ENCODE results near the gene SORBS1. TPM values are rescaled to one million over a fixed set of nuclear protein-coding genes. Genes with fewer than 3 reads are reported as not detected.
A peak's percentile ranks its signal among the peaks of the same experiment; 100 is the strongest.

The SORBS1 gene
- total and polyA plus RNA-seq, 8 donors = 34.4 to 713 (median 168) TPM

GRCh38 chr10:95454356-95454755, 106.8 kb downstream of the SORBS1 start:
- H3K4me1 ChIP-seq = peaks cover 4 to 71% (median 37%) of the 10 kb centered on the region in 4 donors
- no peak for TF ChIP-seq CTCF (IDR thresholded peaks at IDR 0.05)
- TF ChIP-seq EP300 (IDR thresholded peaks at IDR 0.05) = no peak
- no peak for TF ChIP-seq POLR2AphosphoS5 (IDR thresholded peaks at IDR 0.05)
- no peak for TF ChIP-seq POLR2A (IDR thresholded peaks at IDR 0.05)

GRCh38 chr10:95451568-95452524, 109.3 kb downstream of the SORBS1 start:
- no peak overlapping the region for H3K4me3 ChIP-seq
- intact Hi-C loops (cut with DNase I; ENCODE audit: low total_unique reads) = no loop called here
- no peaks in the 10 kb centered on the region for H3K36me3 ChIP-seq
- H3K4me1 ChIP-seq = peaks cover 8 to 70% (median 43%) of the 10 kb centered on the region in 4 donors
- DNase-seq = no peak
- H3K27ac ChIP-seq = peak overlapping the region in 4 of 5 donors; percentile 62 to 95 (median 74)
- H3K27me3 ChIP-seq = no peaks in the 10 kb centered on the region
- no peak for TF ChIP-seq POLR2AphosphoS5 (IDR thresholded peaks at IDR 0.05)
- TF ChIP-seq EP300 (IDR thresholded peaks at IDR 0.05) = no peak
- WGBS, 5 donors = 51 to 70% (median 68%) methylated on average over 4 of the region's 4 CpGs
- no peaks in the 10 kb centered on the region for H3K9me3 ChIP-seq

More at GRCh38 chr10:95454356-95454755, 106.8 kb downstream of the SORBS1 start:
- Histone ChIP-seq H3K4me3 (no peak overlapping the region), H3K9me3 (no peaks in the 10 kb centered on the region), H3K36me3 (no peaks in the 10 kb centered on the region), H3K27me3 (no peaks in the 10 kb centered on the region), H3K27ac (peak overlapping the region in 4 of 5 donors; percentile 5 to 95 (median 36))
- intact Hi-C loops (cut with DNase I; ENCODE audit: low total_unique reads) = no loop called here
- no peak for DNase-seq
- WGBS, 5 donors = 76 to 93% (median 90%) methylated on average over 3 of the region's 3 CpGs

- Histone ChIP-seq H3K9me3 (no peaks in the 10 kb centered on the region), H3K27me3 (no peaks in the 10 kb centered on the region), H3K4me1 (peaks cover 14 to 70% (median 46%) of the 10 kb centered on the region in 4 donors), H3K36me3 (no peaks in the 10 kb centered on the region), H3K27ac (peak overlapping the region in 4 of 5 donors; percentile 62 to 95 (median 74)), H3K4me3 (no peak overlapping the region)
- no peak for TF ChIP-seq EP300 (IDR thresholded peaks at IDR 0.05)
- peak in 1 of 3 donors; percentile 75 for TF ChIP-seq POLR2AphosphoS5 (IDR thresholded peaks at IDR 0.05)
- intact Hi-C loops (cut with DNase I; ENCODE audit: low total_unique reads) = no loop called here
- WGBS, 5 donors = 64 to 89% (median 68%) methylated on average over 5 of the region's 5 CpGs
- DNase-seq = no peak
Measured at GRCh38 chr10:95451150-95451549, 110.0 kb downstream of the SORBS1 start.

- TF ChIP-seq POLR2A (IDR thresholded peaks at IDR 0.05) = no peak
- TF ChIP-seq CTCF (IDR thresholded peaks at IDR 0.05) = no peak
- no peak for TF ChIP-seq EP300 (IDR thresholded peaks at IDR 0.05)
- no peak for TF ChIP-seq POLR2AphosphoS5 (IDR thresholded peaks at IDR 0.05)
- 75 to 88% (median 79%) methylated on average over 4 of the region's 4 CpGs for WGBS, 5 donors
- no peak for DNase-seq
- Histone ChIP-seq H3K4me3 (no peak overlapping the region), H3K27me3 (no peaks in the 10 kb centered on the region), H3K27ac (peak overlapping the region in 4 of 5 donors; percentile 66 to 95 (median 78)), H3K9me3 (no peaks in the 10 kb centered on the region), H3K36me3 (no peaks in the 10 kb centered on the region), H3K4me1 (peaks cover 23 to 70% (median 50%) of the 10 kb centered on the region in 4 donors)
- intact Hi-C loops (cut with DNase I; ENCODE audit: low total_unique reads) = no loop called here
Measured at GRCh38 chr10:95450188-95450587, 111.0 kb downstream of the SORBS1 start.

GRCh38 chr10:95447685-95448084, 113.5 kb downstream of the SORBS1 start:
- peak in 2 of 3 donors; percentile 45 to 46 for TF ChIP-seq POLR2AphosphoS5 (IDR thresholded peaks at IDR 0.05)
- no peak for TF ChIP-seq EP300 (IDR thresholded peaks at IDR 0.05)
- Histone ChIP-seq H3K9me3 (no peaks in the 10 kb centered on the region), H3K4me1 (peaks cover 31 to 78% (median 58%) of the 10 kb centered on the region in 4 donors), H3K36me3 (no peaks in the 10 kb centered on the region), H3K4me3 (no peak overlapping the region), H3K27ac (peak overlapping the region in 4 of 5 donors; percentile 74 to 95 (median 78)), H3K27me3 (no peaks in the 10 kb centered on the region)
- intact Hi-C loops (cut with DNase I; ENCODE audit: low total_unique reads) = no loop called here
- peak in 1 of 2 donors; percentile 88 for DNase-seq
- 29 to 46% (median 41%) methylated on average over 6 of the region's 6 CpGs for WGBS, 5 donors
